GM18519 (cell line): ENCODE data around the gene TTC9B.

ENCODE experiments used
- ATAC-seq: cut with Tn5 transposase; IDR thresholded peaks from one replicate; pipeline ENCODE4 v1.9.1; 2021; ENCODE audit warnings: mild to moderate bottlenecking, moderate library complexity; ENCODE audit not compliant: unreplicated experiment, low FRiP score

The TTC9B gene

GRCh38 chr19:40249781-40250180 is 31.6 kb upstream of the TTC9B start:
- no peak for ATAC-seq

- no peak for ATAC-seq
Observed at GRCh38 chr19:40249201-40249600, 31.0 kb upstream of the TTC9B start.

- ATAC-seq, result no peak
Observed at GRCh38 chr19:40247735-40248262, 29.6 kb upstream of the TTC9B start.

- ATAC-seq, result no peak
Observed at GRCh38 chr19:40247178-40247577, 29.0 kb upstream of the TTC9B start.

GRCh38 chr19:40246292-40247073 is 28.3 kb upstream of the TTC9B start:
- no peak for ATAC-seq

GRCh38 chr19:40245506-40246128 is 27.4 kb upstream of the TTC9B start:
- no peak for ATAC-seq

GRCh38 chr19:40244579-40245317 is 26.6 kb upstream of the TTC9B start:
- ATAC-seq, result no peak

GRCh38 chr19:40243181-40243580 is 25.0 kb upstream of the TTC9B start:
- ATAC-seq, result no peak

- ATAC-seq, result no peak
Observed at GRCh38 chr19:40242480-40242879, 24.3 kb upstream of the TTC9B start.

- ATAC-seq, result no peak
Observed at GRCh38 chr19:40241809-40242384, 23.7 kb upstream of the TTC9B start.

- no peak for ATAC-seq
Observed at GRCh38 chr19:40241125-40241808, 23.1 kb upstream of the TTC9B start.

GRCh38 chr19:40240332-40240731 is 22.1 kb upstream of the TTC9B start:
- ATAC-seq, result no peak

GRCh38 chr19:40239415-40240226 is 21.4 kb upstream of the TTC9B start:
- ATAC-seq, result no peak

GRCh38 chr19:40238775-40239174 is 20.6 kb upstream of the TTC9B start:
- ATAC-seq, result no peak

- ATAC-seq, result no peak
Observed at GRCh38 chr19:40237791-40238190, 19.6 kb upstream of the TTC9B start.

GRCh38 chr19:40236366-40236765 is 18.2 kb upstream of the TTC9B start:
- ATAC-seq, result no peak

- ATAC-seq, result no peak
Observed at GRCh38 chr19:40236026-40236355, 17.8 kb upstream of the TTC9B start.

- ATAC-seq, result no peak
Observed at GRCh38 chr19:40235238-40236025, 17.2 kb upstream of the TTC9B start.
